ENCODE measurements around the gene CACNA1D. TPM values are rescaled to one million over a fixed set of nuclear protein-coding genes. Genes with fewer than 3 reads are reported as not detected.

The CACNA1D gene
- total RNA-seq, 1 donor from 2014 or later = 0.95 TPM

- peaks cover 5% of the 10 kb centered on the region for H3K27me3 Mint-ChIP-seq (ENCODE audit: low read depth)
- no peak overlapping the region for H3K4me3 Mint-ChIP-seq (ENCODE audit: unreplicated experiment)
These were observed 215.7 kb downstream of the CACNA1D start for GRCh38 chr3:53709860-53710674.

GRCh38 chr3:53711387-53711786, 217.0 kb downstream of the CACNA1D start:
- Mint-ChIP-seq H3K4me1 (ENCODE audit: low read depth) (peaks cover 8% of the 10 kb centered on the region), H3K27ac (ENCODE audit: unreplicated experiment) (no peak overlapping the region), H3K27me3 (ENCODE audit: low read depth) (peaks cover 5% of the 10 kb centered on the region), H3K4me3 (ENCODE audit: unreplicated experiment) (no peak overlapping the region), H3K36me3 (ENCODE audit: low read depth) (no peaks in the 10 kb centered on the region), H3K9me3 (ENCODE audit: low read depth) (no peaks in the 10 kb centered on the region)
- no peak for TF ChIP-seq CTCF (IDR thresholded peaks at IDR 0.05)
- DNase-seq (ENCODE audit: low spot score) = no peak

More at GRCh38 chr3:53709860-53710674, 215.7 kb downstream of the CACNA1D start:
- Mint-ChIP-seq H3K9me3 (ENCODE audit: low read depth) (no peaks in the 10 kb centered on the region), H3K4me1 (ENCODE audit: low read depth) (no peaks in the 10 kb centered on the region), H3K27ac (ENCODE audit: unreplicated experiment) (no peak overlapping the region), H3K36me3 (ENCODE audit: low read depth) (no peaks in the 10 kb centered on the region)
- no peak for DNase-seq (ENCODE audit: low spot score)
- TF ChIP-seq CTCF (IDR thresholded peaks at IDR 0.05) = peak; percentile 90

- Mint-ChIP-seq H3K4me3 (ENCODE audit: unreplicated experiment) (no peak overlapping the region), H3K4me1 (ENCODE audit: low read depth) (peaks cover 8% of the 10 kb centered on the region), H3K36me3 (ENCODE audit: low read depth) (no peaks in the 10 kb centered on the region), H3K9me3 (ENCODE audit: low read depth) (no peaks in the 10 kb centered on the region), H3K27me3 (ENCODE audit: low read depth) (peaks cover 2% of the 10 kb centered on the region), H3K27ac (ENCODE audit: unreplicated experiment) (no peak overlapping the region)
- TF ChIP-seq CTCF (IDR thresholded peaks at IDR 0.05) = no peak
- no peak for DNase-seq (ENCODE audit: low spot score)
These were observed 218.5 kb downstream of the CACNA1D start for GRCh38 chr3:53712817-53713388.

GRCh38 chr3:53713626-53714025, 219.2 kb downstream of the CACNA1D start:
- no peak overlapping the region for H3K4me3 Mint-ChIP-seq (ENCODE audit: unreplicated experiment)

More at GRCh38 chr3:53713626-53714025, 219.2 kb downstream of the CACNA1D start:
- Mint-ChIP-seq H3K4me1 (ENCODE audit: low read depth) (peaks cover 8% of the 10 kb centered on the region), H3K27ac (ENCODE audit: unreplicated experiment) (no peak overlapping the region), H3K9me3 (ENCODE audit: low read depth) (no peaks in the 10 kb centered on the region), H3K27me3 (ENCODE audit: low read depth) (peaks cover 1% of the 10 kb centered on the region), H3K36me3 (ENCODE audit: low read depth) (no peaks in the 10 kb centered on the region)
- TF ChIP-seq CTCF (IDR thresholded peaks at IDR 0.05) = no peak
- DNase-seq (ENCODE audit: low spot score) = no peak
